GM12873 (cell line): ENCODE measurements around the gene SCYGR3.

ENCODE experiments used
- TF ChIP-seq, protein P1 (sequence below): IDR thresholded peaks from 2 replicates; pipeline ENCODE4 v1.5.1; 2012; ENCODE audit warnings: low read depth, mild to moderate bottlenecking, moderate library complexity, low read length, control low read depth; ENCODE audit not compliant: insufficient read depth; ENCODE audit errors: missing control alignments

Gene SCYGR3

GRCh38 chr2:227626580-227627151 lies 12.0 kb upstream of the SCYGR3 start:
- TF ChIP-seq, protein P1, sequence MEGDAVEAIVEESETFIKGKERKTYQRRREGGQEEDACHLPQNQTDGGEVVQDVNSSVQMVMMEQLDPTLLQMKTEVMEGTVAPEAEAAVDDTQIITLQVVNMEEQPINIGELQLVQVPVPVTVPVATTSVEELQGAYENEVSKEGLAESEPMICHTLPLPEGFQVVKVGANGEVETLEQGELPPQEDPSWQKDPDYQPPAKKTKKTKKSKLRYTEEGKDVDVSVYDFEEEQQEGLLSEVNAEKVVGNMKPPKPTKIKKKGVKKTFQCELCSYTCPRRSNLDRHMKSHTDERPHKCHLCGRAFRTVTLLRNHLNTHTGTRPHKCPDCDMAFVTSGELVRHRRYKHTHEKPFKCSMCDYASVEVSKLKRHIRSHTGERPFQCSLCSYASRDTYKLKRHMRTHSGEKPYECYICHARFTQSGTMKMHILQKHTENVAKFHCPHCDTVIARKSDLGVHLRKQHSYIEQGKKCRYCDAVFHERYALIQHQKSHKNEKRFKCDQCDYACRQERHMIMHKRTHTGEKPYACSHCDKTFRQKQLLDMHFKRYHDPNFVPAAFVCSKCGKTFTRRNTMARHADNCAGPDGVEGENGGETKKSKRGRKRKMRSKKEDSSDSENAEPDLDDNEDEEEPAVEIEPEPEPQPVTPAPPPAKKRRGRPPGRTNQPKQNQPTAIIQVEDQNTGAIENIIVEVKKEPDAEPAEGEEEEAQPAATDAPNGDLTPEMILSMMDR = no peak

DNA sequence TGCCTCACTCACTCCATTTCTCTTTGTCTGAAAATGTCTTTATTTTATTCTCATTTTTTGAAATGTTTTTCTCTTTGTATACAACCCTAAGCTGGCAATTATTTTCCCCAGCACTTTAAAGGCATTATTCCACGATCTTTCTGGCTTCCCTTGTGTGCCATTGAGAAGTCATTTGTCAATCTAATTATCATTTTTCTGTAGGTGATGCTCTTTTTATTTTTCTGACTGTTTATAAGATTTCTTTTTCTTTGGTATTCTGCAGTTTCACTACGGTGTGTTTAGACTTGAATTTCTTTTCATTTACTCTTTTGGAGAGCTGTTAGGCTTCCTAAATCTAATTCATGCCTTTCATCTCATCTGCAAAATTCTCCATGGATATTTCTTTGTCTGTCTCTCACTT lies 10.8 kb upstream of the SCYGR3 start:
- TF ChIP-seq, protein P1 = no peak

GRCh38 chr2:227623226-227623625 lies 8.6 kb upstream of the SCYGR3 start:
- TF ChIP-seq, protein P1 = no peak

GRCh38 chr2:227617316-227618230 lies 2.9 kb upstream of the SCYGR3 start, which contains the start of gene SCYGR4:
SCYGR4 (plus strand) TSS chr2:227617498; CDS start chr2:227617498, 0 bp downstream.
- TF ChIP-seq, protein P1 = no peak

- TF ChIP-seq, protein P1 = no peak
Measured at GRCh38 chr2:227616631-227617030, 2.0 kb upstream of the SCYGR3 start.

DNA sequence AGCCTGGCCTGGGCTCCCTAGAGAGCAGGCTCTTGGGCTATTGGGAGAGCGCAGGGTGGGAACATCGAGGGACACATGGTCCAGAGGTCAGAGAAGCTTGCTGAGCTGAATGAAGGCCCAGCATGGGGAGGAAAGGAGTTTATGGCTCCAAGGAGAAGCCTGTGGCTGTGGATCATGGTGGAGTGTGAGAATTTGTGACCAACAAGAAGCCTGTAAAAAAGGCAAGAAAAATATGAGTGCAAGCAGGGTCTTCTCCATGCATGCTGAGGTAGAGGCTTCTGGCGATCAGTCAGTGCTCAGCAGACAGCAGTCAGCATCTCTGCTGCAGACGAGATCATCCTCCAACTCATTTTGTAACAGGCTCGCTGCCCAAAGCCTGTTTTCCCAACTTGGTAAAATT lies 1.3 kb upstream of the SCYGR3 start:
- TF ChIP-seq, protein P1 = no peak

DNA sequence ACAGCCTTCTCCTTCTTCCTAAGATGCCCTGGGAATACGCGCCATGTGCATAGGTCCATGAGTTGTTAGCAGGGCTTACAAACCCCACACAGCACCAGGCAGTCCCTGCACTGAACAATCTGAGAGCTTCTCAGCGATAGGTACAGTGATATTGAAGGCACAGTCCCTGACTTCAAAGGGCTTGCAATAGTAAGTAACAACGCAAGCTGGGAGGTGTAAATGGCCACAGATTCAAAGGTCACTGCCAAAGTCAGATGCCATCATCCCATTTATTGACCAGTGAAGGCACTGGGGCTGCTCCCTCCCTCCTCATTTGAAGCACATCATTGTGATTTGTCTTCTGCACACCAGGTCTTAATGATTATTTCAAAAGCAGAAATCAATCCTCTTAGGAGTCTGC lies 541 bp upstream of the SCYGR3 start:
- TF ChIP-seq, protein P1 = no peak
